Retinal pigment epithelial cell (primary cell): ENCODE data around the gene MYO1H.
A peak's percentile ranks its signal among the peaks of the same experiment; 100 is the strongest.

Source experiments
- DNase-seq: peaks from one replicate; pipeline ENCODE4 v3.0.0-alpha.2; 2010; ENCODE audit warnings: low read depth
- H3K4me3 ChIP-seq: 2 replicates; pipeline ENCODE4 v1.5.1; 2011; ENCODE audit warnings: mild to moderate bottlenecking, low read length, control low read depth, moderate library complexity
- CTCF ChIP-seq: conservative IDR thresholded peaks from 2 replicates; pipeline ENCODE4 v1.5.1; 2011; ENCODE audit warnings: low read depth, low read length, control low read depth, inconsistent platforms

MYO1H gene

GRCh38 chr12:109347589-109347988 lies at the start of gene MYO1H:
MYO1H (plus strand) TSS chr12:109347900; CDS start chr12:109347961, 61 bp downstream.
- no peak for DNase-seq
- H3K4me3 ChIP-seq: no peak within 1 kb of the TSS
- TF ChIP-seq CTCF: no peak

- no peak for DNase-seq
- no peak for TF ChIP-seq CTCF
- H3K4me3 ChIP-seq: no peak overlapping the region
Observed at GRCh38 chr12:109299849-109300248, 47.9 kb upstream of the MYO1H start.

- no peak for DNase-seq
- H3K4me3 ChIP-seq: no peak overlapping the region
- TF ChIP-seq CTCF: no peak
Observed at GRCh38 chr12:109301643-109302168, 46.0 kb upstream of the MYO1H start.

GRCh38 chr12:109302358-109302757 lies 45.3 kb upstream of the MYO1H start:
- no peak overlapping the region for H3K4me3 ChIP-seq
- no peak for DNase-seq
- peak; percentile 34 for TF ChIP-seq CTCF

- TF ChIP-seq CTCF: no peak
- H3K4me3 ChIP-seq: no peak overlapping the region
- no peak for DNase-seq
Observed at GRCh38 chr12:109302770-109303169, 44.9 kb upstream of the MYO1H start.

- no peak overlapping the region for H3K4me3 ChIP-seq
- DNase-seq: no peak
- TF ChIP-seq CTCF: no peak
Observed at GRCh38 chr12:109304485-109304884, 43.2 kb upstream of the MYO1H start.

- no peak for DNase-seq
- no peak for TF ChIP-seq CTCF
- no peak overlapping the region for H3K4me3 ChIP-seq
Observed at GRCh38 chr12:109305547-109305946, 42.2 kb upstream of the MYO1H start.
